AG04449 (cell line): ENCODE results near the gene ABLIM2.

Experiments
- CTCF ChIA-PET: fragments of 350-600 bp; formaldehyde crosslinking; extraction: SDS; loops from one replicate; lab custom pipeline; 2021; ENCODE audit warnings: antibody characterized with exemption; lab: Yijun Ruan, JAX
- POLR2A ChIA-PET: fragments of 400-600, 350-600 bp; formaldehyde crosslinking; extraction: SDS; loops from one replicate; lab custom pipeline; 2020; ENCODE audit warnings: antibody characterized with exemption, inconsistent platforms; lab: Yijun Ruan, JAX
- DNase-seq: peaks from one replicate; pipeline ENCODE4 v3.0.0-alpha.2; 2010; ENCODE audit warnings: low read depth, low spot score
- H3K4me3 ChIP-seq: 2 replicates; pipeline ENCODE4 v1.5.1; 2011; ENCODE audit warnings: low read depth, mild to moderate bottlenecking, control low read depth, low read length
- CTCF ChIP-seq: IDR thresholded peaks from one replicate; pipeline ENCODE4 v1.5.1; 2011; ENCODE audit warnings: mild to moderate bottlenecking, moderate library complexity, low read length, control low read depth, inconsistent platforms; ENCODE audit not compliant: insufficient read depth; ENCODE audit errors: missing control alignments

Gene ABLIM2

DNA sequence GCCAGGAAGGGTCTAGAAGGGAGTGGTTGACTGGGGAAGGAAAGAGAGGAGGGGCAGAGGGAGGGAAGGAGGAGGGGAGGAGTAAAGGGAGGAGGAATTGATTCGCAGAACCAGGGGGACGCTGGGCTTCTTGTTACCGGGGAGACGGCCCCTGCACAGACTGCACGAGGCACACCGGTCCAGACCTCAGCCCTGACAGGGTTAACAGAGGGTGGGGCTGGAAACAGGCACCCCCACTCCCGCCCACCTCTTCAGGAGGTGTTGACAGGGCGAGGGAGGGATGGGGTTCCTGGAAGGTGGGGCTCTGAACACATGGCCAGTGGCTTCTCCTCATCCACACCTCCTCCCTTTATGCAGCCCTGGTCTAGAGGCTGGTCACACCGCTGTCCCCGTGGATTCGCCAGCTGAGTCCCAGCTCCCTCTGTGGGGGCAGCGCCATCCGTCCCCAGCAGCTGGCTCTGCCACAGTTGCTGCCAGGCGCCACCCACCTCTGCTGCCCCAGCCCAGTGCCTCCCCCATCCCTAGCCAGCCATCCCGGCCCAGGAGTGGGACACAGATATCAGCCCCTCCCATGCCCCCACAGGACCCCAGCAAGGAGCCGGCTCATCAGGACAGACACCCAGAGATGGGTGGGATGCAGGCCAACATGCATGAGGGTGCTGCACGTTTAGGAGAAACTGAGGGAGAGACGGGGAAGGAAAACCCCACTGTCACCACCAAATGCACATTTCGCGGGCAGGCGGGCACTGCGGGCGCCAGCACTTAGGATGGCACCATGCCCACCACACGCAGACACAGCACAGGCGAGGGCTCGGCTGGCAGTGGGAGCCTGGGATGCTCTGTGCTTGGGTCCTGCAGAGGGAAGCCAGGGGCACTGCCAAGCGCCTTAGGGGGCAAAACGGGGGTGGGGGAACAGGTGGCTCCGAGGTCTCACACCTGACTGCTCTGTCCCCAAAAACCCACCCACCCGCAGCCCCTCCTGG is 87.6 kb downstream of the ABLIM2 start:
- no peak for DNase-seq
- POLR2A ChIA-PET = no interaction called here
- TF ChIP-seq CTCF = no peak
- no peak overlapping the region for H3K4me3 ChIP-seq
- CTCF ChIA-PET = no interaction called here

DNA sequence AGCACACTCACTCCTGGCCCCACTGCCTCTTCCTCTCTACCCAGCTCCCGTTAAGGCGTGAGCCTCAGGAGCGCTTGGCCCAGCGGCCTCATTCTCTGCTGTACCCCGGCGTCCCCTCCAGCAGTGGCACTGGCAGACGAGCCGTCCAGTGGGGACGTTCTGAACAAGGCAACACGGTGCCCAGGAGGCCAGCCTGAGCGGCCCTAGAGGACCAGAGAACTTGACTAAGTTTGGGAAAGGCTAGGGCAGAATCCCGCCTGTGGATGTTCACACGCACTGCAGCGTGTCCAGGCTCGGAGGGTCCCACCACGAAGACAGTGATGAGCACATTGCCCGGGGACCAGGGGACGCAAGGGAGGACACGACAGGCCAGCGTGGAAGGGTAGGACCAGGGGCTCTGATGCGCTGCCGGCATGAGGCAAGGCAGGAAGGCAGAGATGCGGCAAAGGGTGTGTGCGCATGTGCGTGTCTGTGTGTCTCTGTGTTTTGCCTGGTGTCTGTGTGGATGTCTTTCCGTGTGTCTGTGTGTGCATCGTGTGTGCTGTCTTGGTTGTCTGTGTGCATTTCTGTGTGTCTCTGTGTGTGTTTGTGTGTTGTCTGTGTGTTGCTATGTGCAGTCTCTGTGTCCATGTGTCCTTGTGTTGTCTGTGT is 89.4 kb downstream of the ABLIM2 start:
- no peak for DNase-seq
- CTCF ChIA-PET = no interaction called here
- H3K4me3 ChIP-seq = no peak overlapping the region
- no peak for TF ChIP-seq CTCF
- POLR2A ChIA-PET = no interaction called here

DNA sequence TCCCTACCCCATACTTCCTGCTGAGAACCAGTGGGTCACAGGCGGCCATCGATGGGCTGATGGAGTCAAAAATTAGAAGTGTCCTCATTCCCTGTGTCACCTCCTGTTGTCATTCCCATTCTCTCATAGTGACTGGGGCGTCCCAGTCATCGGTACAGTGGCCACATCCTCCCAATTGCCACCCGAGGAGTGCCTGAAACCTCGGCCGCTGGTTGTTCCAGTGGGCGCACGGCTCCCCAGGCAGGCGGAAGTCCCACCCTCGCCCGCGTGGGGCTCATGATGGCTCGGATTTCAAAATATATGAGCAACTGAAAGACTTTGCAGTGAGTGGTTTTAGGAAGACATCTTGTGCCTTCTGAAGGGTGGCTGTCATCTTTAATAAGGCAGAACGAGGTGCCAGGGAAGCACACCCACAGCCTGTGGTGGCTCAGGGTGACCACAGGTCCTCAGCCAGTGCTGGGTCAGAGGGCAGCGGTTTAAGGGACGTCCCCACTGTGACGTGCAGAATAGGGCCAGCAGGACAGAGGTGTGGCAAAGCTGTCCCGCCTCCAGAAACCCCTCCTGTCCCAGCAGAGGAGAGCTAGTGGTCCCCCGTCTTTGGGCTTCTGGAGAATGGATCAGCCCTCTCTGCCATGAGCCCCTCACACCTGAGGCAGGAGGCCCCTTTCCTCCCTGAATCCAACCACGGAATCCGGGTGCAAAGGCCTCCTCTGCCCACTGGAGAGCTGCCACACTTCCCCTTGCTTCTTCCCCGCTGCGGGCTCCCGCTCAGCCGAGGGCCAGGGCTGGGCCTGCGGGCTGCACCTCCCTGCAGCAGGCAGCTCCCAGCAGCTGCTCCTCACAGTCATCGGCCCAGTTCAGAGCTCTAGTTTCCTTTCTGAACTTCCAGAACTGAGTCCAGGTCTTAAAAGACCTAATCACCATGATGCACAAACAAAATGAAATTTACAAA is 90.4 kb downstream of the ABLIM2 start:
- DNase-seq = no peak
- H3K4me3 ChIP-seq = no peak overlapping the region
- TF ChIP-seq CTCF = no peak
- CTCF ChIA-PET = no interaction called here
- POLR2A ChIA-PET = no interaction called here

GRCh38 chr4:8067274-8067936 is 91.2 kb downstream of the ABLIM2 start:
- POLR2A ChIA-PET = no interaction called here
- DNase-seq = no peak
- H3K4me3 ChIP-seq = no peak overlapping the region
- no peak for TF ChIP-seq CTCF
- CTCF ChIA-PET = no interaction called here

- ChIA-PET POLR2A (no interaction called here), CTCF (no interaction called here)
- no peak for DNase-seq
- TF ChIP-seq CTCF = no peak
- H3K4me3 ChIP-seq = no peak overlapping the region
These were observed 92.2 kb downstream of the ABLIM2 start for GRCh38 chr4:8066336-8066931.
